Astrocyte (in vitro differentiated cells and primary cell): ENCODE results near the gene MEIOC. TPM values are rescaled to one million over a fixed set of nuclear protein-coding genes. Genes with fewer than 3 reads are reported as not detected.

Experiments
- DNase-seq: peaks from one replicate; pipeline ENCODE4 v3.0.0-alpha.2; 2010; ENCODE audit warnings: low read depth
- FAIRE-seq: peaks from 2 replicates; lab custom pipeline; 2011; peaks lifted over from hg19 to GRCh38; lab: Jason Lieb, UNC
- H2AFZ ChIP-seq: 2 replicates; pipeline ENCODE4 v1.6.0; 2012; ENCODE audit warnings: low read depth, low read length, inconsistent platforms
- H3K27ac ChIP-seq: 2 replicates; pipeline ENCODE4 v1.5.1; 2011; ENCODE audit warnings: low read depth, low read length, inconsistent platforms
- H3K27me3 ChIP-seq: 2 replicates; pipeline ENCODE4 v1.6.0; 2011; ENCODE audit warnings: low read length, inconsistent platforms; ENCODE audit not compliant: insufficient read depth
- H3K36me3 ChIP-seq: 2 replicates; pipeline ENCODE4 v1.5.1; 2011; ENCODE audit warnings: low read length, inconsistent platforms; ENCODE audit not compliant: insufficient read depth
- H3K4me1 ChIP-seq: 2 replicates; pipeline ENCODE4 v1.5.1; 2011; ENCODE audit warnings: low read length, inconsistent platforms; ENCODE audit not compliant: insufficient read depth
- H3K4me2 ChIP-seq: 2 replicates; pipeline ENCODE4 v1.6.0; 2012; ENCODE audit warnings: low read length, inconsistent platforms
- H3K4me3 ChIP-seq: 2 replicates; pipeline ENCODE4 v1.5.1; 2011; ENCODE audit warnings: low read depth, mild to moderate bottlenecking, low read length, inconsistent platforms; ENCODE audit not compliant: insufficient read depth
- H3K79me2 ChIP-seq: 2 replicates; pipeline ENCODE4 v1.6.0; 2012; ENCODE audit warnings: mild to moderate bottlenecking, low read length, inconsistent platforms; ENCODE audit not compliant: insufficient read depth
- H3K9ac ChIP-seq: 2 replicates; pipeline ENCODE4 v1.6.0; 2012; ENCODE audit warnings: mild to moderate bottlenecking, low read length, inconsistent platforms
- H3K9me3 ChIP-seq: 2 replicates; pipeline ENCODE4 v1.5.1; 2012; ENCODE audit warnings: low read depth, mild to moderate bottlenecking, low read length, inconsistent platforms; ENCODE audit not compliant: insufficient read depth
- H4K20me1 ChIP-seq: 2 replicates; pipeline ENCODE4 v1.6.0; 2012; ENCODE audit warnings: low read length, inconsistent platforms; ENCODE audit not compliant: insufficient read depth
- H3K27ac Mint-ChIP-seq: one replicate; pipeline ENCODE4 v1.8.0; 2021; ENCODE audit warnings: mild to moderate bottlenecking, mixed read lengths; ENCODE audit not compliant: unreplicated experiment
- H3K27me3 Mint-ChIP-seq: one replicate; pipeline ENCODE4 v1.8.0; 2021; ENCODE audit warnings: low read depth, mixed read lengths; ENCODE audit not compliant: unreplicated experiment
- H3K36me3 Mint-ChIP-seq: one replicate; pipeline ENCODE4 v1.8.0; 2021; ENCODE audit warnings: low read depth, mixed read lengths; ENCODE audit not compliant: unreplicated experiment
- H3K4me1 Mint-ChIP-seq: one replicate; pipeline ENCODE4 v1.8.0; 2021; ENCODE audit warnings: low read depth, mixed read lengths; ENCODE audit not compliant: unreplicated experiment
- H3K4me3 Mint-ChIP-seq: one replicate; pipeline ENCODE4 v1.8.0; 2021; ENCODE audit warnings: mild to moderate bottlenecking, moderate library complexity, mixed read lengths; ENCODE audit not compliant: unreplicated experiment
- H3K9me3 Mint-ChIP-seq: one replicate; pipeline ENCODE4 v1.8.0; 2021; ENCODE audit warnings: mild to moderate bottlenecking, mixed read lengths; ENCODE audit not compliant: unreplicated experiment
- EZH2 ChIP-seq: IDR thresholded peaks from 2 replicates; pipeline ENCODE4 v1.6.1; 2012; ENCODE audit warnings: mild to moderate bottlenecking, low read length, inconsistent platforms; ENCODE audit not compliant: insufficient read depth
- total RNA-seq: library from RNA; stranded (reverse); gene quantifications from 2 replicates; pipeline ENCODE4 v1.2.1, GENCODE V29; 2021
- TF ChIP-seq, protein P1 (sequence below): IDR thresholded peaks from 2 replicates; pipeline ENCODE4 v1.5.1; 2011; ENCODE audit warnings: low read depth, mild to moderate bottlenecking, inconsistent platforms, low read length, moderate library complexity; ENCODE audit not compliant: insufficient read depth

The MEIOC gene
- total RNA-seq, 1 donor from 2014 or later: 0.45 TPM

DNA sequence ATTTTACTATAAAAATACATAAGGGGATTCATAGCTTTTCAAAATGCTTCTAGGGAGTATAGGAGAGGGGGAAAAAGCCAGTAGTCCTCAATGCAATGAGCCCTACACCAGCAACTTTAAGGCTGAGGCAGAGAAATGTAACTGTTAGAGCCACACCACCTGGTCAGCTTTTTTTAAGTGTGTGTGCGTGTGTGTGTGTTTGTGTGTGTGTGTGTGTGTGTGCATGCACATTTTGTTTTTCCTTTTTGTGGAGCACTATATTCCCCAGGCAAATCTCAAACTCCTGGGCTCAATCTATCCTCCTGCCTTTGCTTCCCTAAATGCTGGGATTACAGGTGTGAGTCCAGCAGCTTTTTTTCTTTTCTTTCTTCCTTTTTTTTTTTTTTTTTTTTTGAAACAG, 2.3 kb upstream of the MEIOC start:
- H3K9ac ChIP-seq: no peak overlapping the region

DNA sequence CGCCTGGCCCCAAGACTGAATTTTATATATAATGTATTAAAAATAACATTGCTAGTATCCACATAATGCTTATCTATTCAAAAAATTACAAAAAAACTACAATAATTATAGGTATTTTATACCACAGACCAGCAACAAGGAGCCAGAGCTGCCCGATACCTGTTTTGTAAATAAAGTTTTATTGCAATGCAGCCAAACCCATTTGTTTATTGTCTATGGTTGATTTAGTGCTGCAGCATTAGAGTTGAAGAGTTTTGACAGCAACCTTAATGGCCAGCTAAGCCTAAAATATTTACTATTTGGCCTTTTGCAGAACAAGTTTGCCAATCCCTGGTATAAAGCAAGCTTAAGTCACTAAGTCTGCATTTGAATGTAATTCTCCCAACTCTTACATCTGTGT, 5.6 kb downstream of the MEIOC start:
- no peak overlapping the region for H3K27ac Mint-ChIP-seq
- FAIRE-seq (no peak), DNase-seq (no peak)
- H3K9me3 Mint-ChIP-seq: no peaks in the 10 kb centered on the region
- H3K4me1 Mint-ChIP-seq: no peaks in the 10 kb centered on the region
- Histone ChIP-seq H3K9ac (no peak overlapping the region), H3K27ac (no peak overlapping the region), H3K4me3 (no peak overlapping the region), H3K4me2 (no peak overlapping the region), H3K36me3 (no peaks in the 10 kb centered on the region), H3K4me1 (no peaks in the 10 kb centered on the region), H3K9me3 (no peaks in the 10 kb centered on the region), H3K79me2 (no peaks in the 10 kb centered on the region), H2AFZ (no peak overlapping the region), H3K27me3 (peaks cover 4% of the 10 kb centered on the region), H4K20me1 (no peaks in the 10 kb centered on the region)
- peaks cover 3% of the 10 kb centered on the region for H3K27me3 Mint-ChIP-seq
- H3K4me3 Mint-ChIP-seq: no peak overlapping the region
- TF ChIP-seq, protein P1, sequence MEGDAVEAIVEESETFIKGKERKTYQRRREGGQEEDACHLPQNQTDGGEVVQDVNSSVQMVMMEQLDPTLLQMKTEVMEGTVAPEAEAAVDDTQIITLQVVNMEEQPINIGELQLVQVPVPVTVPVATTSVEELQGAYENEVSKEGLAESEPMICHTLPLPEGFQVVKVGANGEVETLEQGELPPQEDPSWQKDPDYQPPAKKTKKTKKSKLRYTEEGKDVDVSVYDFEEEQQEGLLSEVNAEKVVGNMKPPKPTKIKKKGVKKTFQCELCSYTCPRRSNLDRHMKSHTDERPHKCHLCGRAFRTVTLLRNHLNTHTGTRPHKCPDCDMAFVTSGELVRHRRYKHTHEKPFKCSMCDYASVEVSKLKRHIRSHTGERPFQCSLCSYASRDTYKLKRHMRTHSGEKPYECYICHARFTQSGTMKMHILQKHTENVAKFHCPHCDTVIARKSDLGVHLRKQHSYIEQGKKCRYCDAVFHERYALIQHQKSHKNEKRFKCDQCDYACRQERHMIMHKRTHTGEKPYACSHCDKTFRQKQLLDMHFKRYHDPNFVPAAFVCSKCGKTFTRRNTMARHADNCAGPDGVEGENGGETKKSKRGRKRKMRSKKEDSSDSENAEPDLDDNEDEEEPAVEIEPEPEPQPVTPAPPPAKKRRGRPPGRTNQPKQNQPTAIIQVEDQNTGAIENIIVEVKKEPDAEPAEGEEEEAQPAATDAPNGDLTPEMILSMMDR: no peak
- no peaks in the 10 kb centered on the region for H3K36me3 Mint-ChIP-seq

More for the DNA sequence above, 2.3 kb upstream of the MEIOC start:
- Histone ChIP-seq H3K79me2 (no peaks in the 10 kb centered on the region), H3K4me3 (no peak overlapping the region), H2AFZ (no peak overlapping the region), H4K20me1 (no peaks in the 10 kb centered on the region), H3K4me2 (no peak overlapping the region), H3K36me3 (no peaks in the 10 kb centered on the region), H3K27ac (no peak overlapping the region), H3K27me3 (peaks cover 16% of the 10 kb centered on the region), H3K9me3 (no peaks in the 10 kb centered on the region), H3K4me1 (no peaks in the 10 kb centered on the region)
- H3K4me1 Mint-ChIP-seq: no peaks in the 10 kb centered on the region
- no peaks in the 10 kb centered on the region for H3K36me3 Mint-ChIP-seq
- H3K27ac Mint-ChIP-seq: no peak overlapping the region
- H3K4me3 Mint-ChIP-seq: no peak overlapping the region
- no peak for FAIRE-seq
- peaks cover 38% of the 10 kb centered on the region for H3K27me3 Mint-ChIP-seq
- TF ChIP-seq, protein P1: no peak
- TF ChIP-seq EZH2: no peak
- H3K9me3 Mint-ChIP-seq: peaks cover 5% of the 10 kb centered on the region
- DNase-seq: no peak

DNA sequence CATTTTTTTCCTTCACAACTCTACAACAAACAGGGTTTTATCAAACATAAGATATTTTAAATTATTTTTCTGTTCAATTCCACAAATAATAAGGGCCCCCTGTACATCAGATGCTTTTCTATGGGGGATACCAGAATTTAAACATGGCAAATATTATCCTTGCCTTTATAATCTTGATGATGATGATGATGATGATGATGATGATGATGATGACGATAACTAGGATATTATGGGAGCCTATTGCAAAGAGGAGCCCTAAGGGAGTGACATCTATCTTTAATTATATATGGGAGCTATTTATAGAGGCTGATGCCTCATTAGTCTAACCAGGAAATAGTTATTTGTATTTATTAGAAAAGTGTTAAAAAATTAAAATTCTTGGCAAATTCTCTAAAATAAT, 6.8 kb downstream of the MEIOC start:
- H3K9me3 Mint-ChIP-seq: no peaks in the 10 kb centered on the region
- H3K36me3 ChIP-seq: no peaks in the 10 kb centered on the region
- no peak overlapping the region for H3K27ac Mint-ChIP-seq
- H3K4me3 ChIP-seq: no peak overlapping the region
- no peak for FAIRE-seq
- no peak overlapping the region for H2AFZ ChIP-seq
- H3K4me1 ChIP-seq: no peaks in the 10 kb centered on the region
- TF ChIP-seq, protein P1: no peak
- no peak for TF ChIP-seq EZH2
- H3K27me3 Mint-ChIP-seq: no peaks in the 10 kb centered on the region
- no peaks in the 10 kb centered on the region for H3K79me2 ChIP-seq
- H3K27me3 ChIP-seq: no peaks in the 10 kb centered on the region
- DNase-seq: no peak
- no peak overlapping the region for H3K27ac ChIP-seq
- no peak overlapping the region for H3K4me3 Mint-ChIP-seq
- no peak overlapping the region for H3K9ac ChIP-seq
- H3K36me3 Mint-ChIP-seq: no peaks in the 10 kb centered on the region
- H3K4me1 Mint-ChIP-seq: no peaks in the 10 kb centered on the region
- no peaks in the 10 kb centered on the region for H3K9me3 ChIP-seq
- H4K20me1 ChIP-seq: no peaks in the 10 kb centered on the region
- H3K4me2 ChIP-seq: no peak overlapping the region
